ENCODE measurements around the gene SHB.

DNA sequence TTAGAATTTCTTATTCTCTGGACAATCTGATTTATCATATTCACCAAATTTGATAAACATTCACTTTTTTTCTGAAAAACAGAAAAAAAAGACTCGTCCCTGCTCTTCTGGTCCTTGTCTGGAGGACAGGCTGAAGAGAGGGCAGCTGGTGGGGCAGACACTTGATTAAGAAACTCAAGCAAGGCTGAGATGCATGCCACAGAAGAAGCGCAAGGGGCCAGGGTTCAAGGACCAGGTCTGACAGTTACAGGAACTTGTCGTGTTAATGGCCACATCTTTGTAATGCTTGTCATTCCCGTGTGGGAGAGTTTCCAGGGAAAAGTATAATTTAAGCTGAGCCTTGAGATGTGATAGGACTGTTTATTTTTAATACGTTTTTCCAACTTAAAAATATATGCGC is 40.6 kb upstream of the SHB start:
- TF ChIP-seq, protein P1, sequence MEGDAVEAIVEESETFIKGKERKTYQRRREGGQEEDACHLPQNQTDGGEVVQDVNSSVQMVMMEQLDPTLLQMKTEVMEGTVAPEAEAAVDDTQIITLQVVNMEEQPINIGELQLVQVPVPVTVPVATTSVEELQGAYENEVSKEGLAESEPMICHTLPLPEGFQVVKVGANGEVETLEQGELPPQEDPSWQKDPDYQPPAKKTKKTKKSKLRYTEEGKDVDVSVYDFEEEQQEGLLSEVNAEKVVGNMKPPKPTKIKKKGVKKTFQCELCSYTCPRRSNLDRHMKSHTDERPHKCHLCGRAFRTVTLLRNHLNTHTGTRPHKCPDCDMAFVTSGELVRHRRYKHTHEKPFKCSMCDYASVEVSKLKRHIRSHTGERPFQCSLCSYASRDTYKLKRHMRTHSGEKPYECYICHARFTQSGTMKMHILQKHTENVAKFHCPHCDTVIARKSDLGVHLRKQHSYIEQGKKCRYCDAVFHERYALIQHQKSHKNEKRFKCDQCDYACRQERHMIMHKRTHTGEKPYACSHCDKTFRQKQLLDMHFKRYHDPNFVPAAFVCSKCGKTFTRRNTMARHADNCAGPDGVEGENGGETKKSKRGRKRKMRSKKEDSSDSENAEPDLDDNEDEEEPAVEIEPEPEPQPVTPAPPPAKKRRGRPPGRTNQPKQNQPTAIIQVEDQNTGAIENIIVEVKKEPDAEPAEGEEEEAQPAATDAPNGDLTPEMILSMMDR (conservative IDR thresholded peaks at IDR 0.05 in 1 of 2, IDR thresholded peaks at IDR 0.05 in 1 of 2; ENCODE audit: low read depth in 1 of 2, low read length in 2 of 2) = no peak
- no peak for TF ChIP-seq EZH2 (IDR thresholded peaks at IDR 0.05; ENCODE audit: low read length, missing control alignments)
